CD14-positive monocyte (primary cell): ENCODE results near the gene TACC2. TPM values are rescaled to one million over a fixed set of nuclear protein-coding genes. Genes with fewer than 3 reads are reported as not detected.

Experiments
- DNase-seq, 3 donors: peaks; one replicate each; pipeline ENCODE4 v3.0.0-alpha.2; 2011 to 2022
- H2AFZ ChIP-seq: 2 replicates; pipeline ENCODE4 v1.6.0; 2012; ENCODE audit warnings: mild to moderate bottlenecking, low read depth, low read length, inconsistent platforms; ENCODE audit not compliant: insufficient read depth, poor library complexity, severe bottlenecking
- H3K27ac ChIP-seq, 2 donors: 1 replicate in 1 of 2; 2 replicates in 1 of 2; pipeline ENCODE4 v1.5.1; 2012 to 2013; ENCODE audit warnings: low read length in 2 of 2, control low read depth in 1 of 2, inconsistent platforms in 1 of 2, low read depth in 1 of 2, mild to moderate bottlenecking in 1 of 2
- H3K27me3 ChIP-seq, 2 donors: one replicate each; pipeline versions ENCODE4 v1.6.0 to v1.6.1; 2011 to 2013; ENCODE audit warnings: low read length in 2 of 2; ENCODE audit not compliant: control insufficient read depth in 2 of 2, insufficient read depth in 2 of 2
- H3K36me3 ChIP-seq, 2 donors: replicated peaks in 1 of 2; 1 replicate in 1 of 2; 2 replicates in 1 of 2; pipeline versions ENCODE4 v1.5.1 to v1.6.1; 2012 to 2013; ENCODE audit warnings: low read length in 2 of 2, control low read depth in 1 of 2, inconsistent platforms in 1 of 2, mild to moderate bottlenecking in 1 of 2; ENCODE audit not compliant: insufficient read depth in 2 of 2, control insufficient read depth in 1 of 2
- H3K4me1 ChIP-seq, 2 donors: 1 replicate in 1 of 2; 2 replicates in 1 of 2; pipeline versions ENCODE4 v1.5.1 to v1.6.1; 2012 to 2013; ENCODE audit warnings: low read length in 2 of 2, control low read depth in 1 of 2, inconsistent platforms in 1 of 2, mild to moderate bottlenecking in 1 of 2, moderate library complexity in 1 of 2; ENCODE audit not compliant: insufficient read depth in 2 of 2, control insufficient read depth in 1 of 2
- H3K4me2 ChIP-seq: replicated peaks from 2 replicates; pipeline ENCODE3; 2012; ENCODE audit warnings: low read length, moderate library complexity, mild to moderate bottlenecking; ENCODE audit not compliant: poor library complexity, severe bottlenecking; ENCODE audit errors: extremely low read depth
- H3K4me3 ChIP-seq, 3 experiments: fragments of 200-600 bp in 1 of 3; sonication (generic) in 1 of 3; replicated peaks in 1 of 3; 1 replicate in 2 of 3; 2 replicates in 1 of 3; pipeline ENCODE4 v1.5.1; 2011 to 2013; ENCODE audit warnings: low read length in 3 of 3, mild to moderate bottlenecking in 3 of 3, control low read depth in 2 of 3, low read depth in 2 of 3, inconsistent platforms in 1 of 3, moderate library complexity in 1 of 3
- H3K79me2 ChIP-seq: 2 replicates; pipeline ENCODE4 v1.6.0; 2012; ENCODE audit warnings: mild to moderate bottlenecking, control low read depth, inconsistent platforms, low read length, moderate library complexity; ENCODE audit not compliant: insufficient read depth
- H3K9ac ChIP-seq: 2 replicates; pipeline ENCODE4 v1.6.0; 2017; ENCODE audit warnings: low read length, mild to moderate bottlenecking; ENCODE audit not compliant: insufficient read depth, poor library complexity, severe bottlenecking
- H3K9me3 ChIP-seq, 2 donors: replicated peaks in 1 of 2; 1 replicate in 1 of 2; 2 replicates in 1 of 2; pipeline versions ENCODE4 v1.5.1 to v1.6.1; 2012 to 2013; ENCODE audit warnings: low read length in 2 of 2, control low read depth in 1 of 2; ENCODE audit not compliant: control insufficient read depth in 1 of 2, insufficient read depth in 1 of 2
- H4K20me1 ChIP-seq: 2 replicates; pipeline ENCODE4 v1.6.0; 2012; ENCODE audit warnings: mild to moderate bottlenecking, low read length, control low read depth, moderate library complexity; ENCODE audit not compliant: insufficient read depth
- H3K27ac Mint-ChIP-seq, 7 donors: one replicate each; pipeline ENCODE4 v1.8.0; 2020; ENCODE audit warnings: mild to moderate bottlenecking in 7 of 7, mixed read lengths in 7 of 7, moderate library complexity in 6 of 7, inconsistent platforms in 2 of 7
- H3K27me3 Mint-ChIP-seq, 3 donors: one replicate each; pipeline ENCODE4 v1.8.0; 2021 to 2022; ENCODE audit warnings: low read depth in 3 of 3, mild to moderate bottlenecking in 3 of 3, mixed read lengths in 3 of 3, moderate library complexity in 3 of 3, inconsistent platforms in 1 of 3
- H3K36me3 Mint-ChIP-seq, 2 donors: one replicate each; pipeline ENCODE4 v1.8.0; 2020; ENCODE audit warnings: mixed read lengths in 2 of 2, inconsistent platforms in 1 of 2, mild to moderate bottlenecking in 1 of 2
- H3K4me1 Mint-ChIP-seq: one replicate; pipeline ENCODE4 v1.8.0; 2020; ENCODE audit warnings: mild to moderate bottlenecking, mixed read lengths
- H3K4me3 Mint-ChIP-seq, 2 donors: one replicate each; pipeline ENCODE4 v1.8.0; 2020; ENCODE audit warnings: mild to moderate bottlenecking in 2 of 2, mixed read lengths in 2 of 2, moderate library complexity in 1 of 2
- H3K9me3 Mint-ChIP-seq, 7 donors: one replicate each; pipeline ENCODE4 v1.8.0; 2020 to 2022; ENCODE audit warnings: mixed read lengths in 7 of 7, mild to moderate bottlenecking in 6 of 7, moderate library complexity in 6 of 7, inconsistent platforms in 2 of 7
- CTCF ChIP-seq: fragments of 200-600 bp; IDR thresholded peaks from one replicate; pipeline ENCODE4 v1.8.0; 2022; ENCODE audit warnings: antibody characterized with exemption, mild to moderate bottlenecking
- WGBS: methylation state at CpG from one replicate; pipeline ENCODE4 v1.1.5; 2013; ENCODE audit warnings: missing lambda C conversion rate; ENCODE audit not compliant: insufficient coverage; 5-methylcytosine and 5-hydroxymethylcytosine counted together
- intact Hi-C, 2 donors: fragments of 100-400 bp; cut with micrococcal nuclease; formaldehyde crosslinking; loops; one replicate each; pipeline versions ENCODE4 v1.15.0 to v1.15.1; 2023
- polyA plus RNA-seq, 3 donors: library from polyadenylated mRNA; depleted of rRNA in 1 of 3; unstranded in 2 of 3; stranded (reverse) in 1 of 3; fragments of 300-500 nt in 2 of 3; fragments of >200 nt in 1 of 3; fragmentation: Illumina TruSeq in 2 of 3; gene quantifications; 1 replicate in 2 of 3; 2 replicates in 1 of 3; pipeline ENCODE4 v1.2.3, GENCODE V29; 2012 to 2021

The TACC2 gene
- polyA plus RNA-seq, 3 donors: 0.03 TPM; not detected in 2

DNA sequence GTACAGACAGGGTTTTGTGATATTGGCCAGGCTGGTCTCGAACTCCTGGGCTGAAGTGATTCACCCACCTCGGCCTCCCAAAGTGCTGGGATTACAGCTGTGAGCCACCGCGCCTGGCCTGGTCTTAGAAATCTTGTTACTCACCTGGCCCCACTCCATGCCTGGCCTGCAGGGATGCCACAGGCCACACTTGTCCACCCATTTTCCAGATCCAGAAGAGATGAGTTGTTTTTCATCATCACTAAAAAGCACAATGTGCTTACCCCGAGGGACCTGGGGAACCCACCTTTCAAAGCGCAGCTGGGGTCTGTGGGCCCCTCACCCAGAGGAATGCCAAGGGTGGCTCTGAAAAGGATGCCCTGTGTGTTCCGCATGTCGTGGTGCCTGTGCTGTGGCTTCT lies 134.2 kb downstream of the TACC2 start:
- H3K27ac Mint-ChIP-seq: no peak overlapping the region
- WGBS: 99% methylated on average over 8 of the region's 8 CpGs
- DNase-seq: no peak
- Histone ChIP-seq H3K27ac (no peak overlapping the region), H3K4me3 (no peak overlapping the region), H3K9ac (no peak overlapping the region), H3K4me2 (no peak overlapping the region), H3K79me2 (no peaks in the 10 kb centered on the region), H3K4me1 (no peaks in the 10 kb centered on the region), H3K27me3 (no peaks in the 10 kb centered on the region), H3K9me3 (no peaks in the 10 kb centered on the region), H2AFZ (no peak overlapping the region), H3K36me3 (no peaks in the 10 kb centered on the region), H4K20me1 (no peaks in the 10 kb centered on the region)
- no peak for TF ChIP-seq CTCF
- H3K4me1 Mint-ChIP-seq: no peaks in the 10 kb centered on the region
- no peaks in the 10 kb centered on the region for H3K36me3 Mint-ChIP-seq
- H3K4me3 Mint-ChIP-seq: no peak overlapping the region
- peaks cover 0 to 6% (median 0%) of the 10 kb centered on the region in 7 donors for H3K9me3 Mint-ChIP-seq
- intact Hi-C loops: no loop called here
- peaks cover 9 to 20% (median 16%) of the 10 kb centered on the region in 3 donors for H3K27me3 Mint-ChIP-seq

- no peaks in the 10 kb centered on the region for H3K9me3 ChIP-seq
- Mint-ChIP-seq H3K36me3 (no peaks in the 10 kb centered on the region), H3K27me3 (peaks cover 9 to 17% (median 15%) of the 10 kb centered on the region in 3 donors), H3K9me3 (peaks cover 0 to 6% (median 0%) of the 10 kb centered on the region in 7 donors), H3K27ac (no peak overlapping the region), H3K4me1 (no peaks in the 10 kb centered on the region), H3K4me3 (no peak overlapping the region)
- no peak overlapping the region for H3K27ac ChIP-seq
- DNase-seq: no peak
- no peaks in the 10 kb centered on the region for H3K27me3 ChIP-seq
- no peak overlapping the region for H3K4me3 ChIP-seq
- H3K4me1 ChIP-seq: no peaks in the 10 kb centered on the region
- no peak overlapping the region for H2AFZ ChIP-seq
- no peaks in the 10 kb centered on the region for H3K36me3 ChIP-seq
- H3K9ac ChIP-seq: no peak overlapping the region
- no peaks in the 10 kb centered on the region for H4K20me1 ChIP-seq
- intact Hi-C loops: no loop called here
- WGBS: 84% methylated on average over 7 of the region's 9 CpGs
- H3K4me2 ChIP-seq: no peak overlapping the region
- H3K79me2 ChIP-seq: no peaks in the 10 kb centered on the region
- TF ChIP-seq CTCF: no peak
These were observed 135.4 kb downstream of the TACC2 start for GRCh38 chr10:122124342-122124741.
